HL-60 (cell line): ENCODE results near the gene DCTN4.

Experiments
- DNase-seq, 2 experiments: peaks; one replicate each; pipeline ENCODE4 v3.0.0-alpha.2; 2010 to 2020; ENCODE audit warnings: low read depth in 1 of 2, low spot score in 1 of 2
- H3K27ac ChIP-seq: fragments of 250-450 bp; sonication (Bioruptor Pico); replicated peaks from 2 replicates; pipeline ENCODE4 v1.5.1; 2020; ENCODE audit warnings: mild to moderate bottlenecking, moderate library complexity
- H3K27me3 ChIP-seq: fragments of 250-450 bp; sonication (Bioruptor Pico); 2 replicates; pipeline ENCODE4 v1.5.1; 2021; ENCODE audit warnings: mild to moderate bottlenecking, moderate library complexity; ENCODE audit not compliant: insufficient read depth, poor library complexity, severe bottlenecking
- H3K4me3 ChIP-seq: replicated peaks from 2 replicates; pipeline ENCODE4 v1.5.1; 2011; ENCODE audit warnings: mild to moderate bottlenecking, control low read depth, low read length; ENCODE audit not compliant: insufficient read depth
- GABPA ChIP-seq: IDR thresholded peaks from 2 replicates; pipeline ENCODE4 v1.6.1; 2012; ENCODE audit warnings: low read depth
- POLR2AphosphoS5 ChIP-seq: IDR thresholded peaks from 2 replicates; pipeline ENCODE4 v1.6.1; 2012; ENCODE audit warnings: low read depth
- SPI1 ChIP-seq: IDR thresholded peaks from 2 replicates; pipeline ENCODE4 v1.6.1; 2012; ENCODE audit warnings: low read depth, mild to moderate bottlenecking, borderline replicate concordance
- TF ChIP-seq, protein P1 (sequence below): IDR thresholded peaks from 2 replicates; pipeline ENCODE4 v1.6.1; 2012; ENCODE audit warnings: low read depth; ENCODE audit not compliant: insufficient replicate concordance
- TF ChIP-seq, protein P2 (sequence below): IDR thresholded peaks from one replicate; pipeline ENCODE4 v1.5.1; 2011; ENCODE audit warnings: low read length, control low read depth, inconsistent platforms; ENCODE audit not compliant: insufficient read depth

The DCTN4 gene

DNA sequence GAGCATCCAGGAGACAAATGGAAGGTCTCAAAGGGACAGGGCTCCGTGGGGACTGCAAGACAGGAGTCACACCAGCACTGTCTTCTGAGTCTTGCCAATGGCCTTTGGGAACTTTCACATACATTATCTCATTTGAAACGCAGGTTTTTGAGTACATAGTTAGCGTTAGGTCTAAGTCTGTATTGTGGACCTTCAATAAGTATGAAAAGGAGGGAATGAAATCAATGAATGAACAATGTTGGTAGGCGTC is 442 bp upstream of the DCTN4 start:
- Histone ChIP-seq H3K27ac (peak overlapping the region; percentile 91), H3K27me3 (no peaks in the 10 kb centered on the region), H3K4me3 (no peak overlapping the region)
- DNase-seq = no peak
- TF ChIP-seq SPI1 = no peak
- TF ChIP-seq GABPA = no peak
- TF ChIP-seq, protein P1, sequence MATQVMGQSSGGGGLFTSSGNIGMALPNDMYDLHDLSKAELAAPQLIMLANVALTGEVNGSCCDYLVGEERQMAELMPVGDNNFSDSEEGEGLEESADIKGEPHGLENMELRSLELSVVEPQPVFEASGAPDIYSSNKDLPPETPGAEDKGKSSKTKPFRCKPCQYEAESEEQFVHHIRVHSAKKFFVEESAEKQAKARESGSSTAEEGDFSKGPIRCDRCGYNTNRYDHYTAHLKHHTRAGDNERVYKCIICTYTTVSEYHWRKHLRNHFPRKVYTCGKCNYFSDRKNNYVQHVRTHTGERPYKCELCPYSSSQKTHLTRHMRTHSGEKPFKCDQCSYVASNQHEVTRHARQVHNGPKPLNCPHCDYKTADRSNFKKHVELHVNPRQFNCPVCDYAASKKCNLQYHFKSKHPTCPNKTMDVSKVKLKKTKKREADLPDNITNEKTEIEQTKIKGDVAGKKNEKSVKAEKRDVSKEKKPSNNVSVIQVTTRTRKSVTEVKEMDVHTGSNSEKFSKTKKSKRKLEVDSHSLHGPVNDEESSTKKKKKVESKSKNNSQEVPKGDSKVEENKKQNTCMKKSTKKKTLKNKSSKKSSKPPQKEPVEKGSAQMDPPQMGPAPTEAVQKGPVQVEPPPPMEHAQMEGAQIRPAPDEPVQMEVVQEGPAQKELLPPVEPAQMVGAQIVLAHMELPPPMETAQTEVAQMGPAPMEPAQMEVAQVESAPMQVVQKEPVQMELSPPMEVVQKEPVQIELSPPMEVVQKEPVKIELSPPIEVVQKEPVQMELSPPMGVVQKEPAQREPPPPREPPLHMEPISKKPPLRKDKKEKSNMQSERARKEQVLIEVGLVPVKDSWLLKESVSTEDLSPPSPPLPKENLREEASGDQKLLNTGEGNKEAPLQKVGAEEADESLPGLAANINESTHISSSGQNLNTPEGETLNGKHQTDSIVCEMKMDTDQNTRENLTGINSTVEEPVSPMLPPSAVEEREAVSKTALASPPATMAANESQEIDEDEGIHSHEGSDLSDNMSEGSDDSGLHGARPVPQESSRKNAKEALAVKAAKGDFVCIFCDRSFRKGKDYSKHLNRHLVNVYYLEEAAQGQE = no peak
- TF ChIP-seq POLR2AphosphoS5 = no peak
- TF ChIP-seq, protein P2, sequence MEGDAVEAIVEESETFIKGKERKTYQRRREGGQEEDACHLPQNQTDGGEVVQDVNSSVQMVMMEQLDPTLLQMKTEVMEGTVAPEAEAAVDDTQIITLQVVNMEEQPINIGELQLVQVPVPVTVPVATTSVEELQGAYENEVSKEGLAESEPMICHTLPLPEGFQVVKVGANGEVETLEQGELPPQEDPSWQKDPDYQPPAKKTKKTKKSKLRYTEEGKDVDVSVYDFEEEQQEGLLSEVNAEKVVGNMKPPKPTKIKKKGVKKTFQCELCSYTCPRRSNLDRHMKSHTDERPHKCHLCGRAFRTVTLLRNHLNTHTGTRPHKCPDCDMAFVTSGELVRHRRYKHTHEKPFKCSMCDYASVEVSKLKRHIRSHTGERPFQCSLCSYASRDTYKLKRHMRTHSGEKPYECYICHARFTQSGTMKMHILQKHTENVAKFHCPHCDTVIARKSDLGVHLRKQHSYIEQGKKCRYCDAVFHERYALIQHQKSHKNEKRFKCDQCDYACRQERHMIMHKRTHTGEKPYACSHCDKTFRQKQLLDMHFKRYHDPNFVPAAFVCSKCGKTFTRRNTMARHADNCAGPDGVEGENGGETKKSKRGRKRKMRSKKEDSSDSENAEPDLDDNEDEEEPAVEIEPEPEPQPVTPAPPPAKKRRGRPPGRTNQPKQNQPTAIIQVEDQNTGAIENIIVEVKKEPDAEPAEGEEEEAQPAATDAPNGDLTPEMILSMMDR = no peak

DNA sequence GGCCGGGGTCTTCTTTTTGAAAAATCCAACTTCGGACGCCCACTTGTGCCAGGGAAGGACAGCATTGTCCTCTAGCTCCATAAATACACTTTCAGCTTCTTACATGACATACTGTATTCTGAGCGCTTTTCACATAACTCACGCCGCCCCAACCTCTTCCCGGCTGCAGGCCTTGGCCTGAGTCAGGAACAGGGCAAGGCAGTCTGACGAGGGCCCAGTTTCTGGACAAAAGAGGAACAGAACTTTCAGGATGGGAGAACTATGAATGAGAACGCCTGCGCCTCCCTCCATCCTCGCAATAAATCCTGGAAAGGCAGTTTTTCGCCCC is 650 bp downstream of the DCTN4 start:
- Histone ChIP-seq H3K27ac (peak overlapping the region; percentile 91), H3K4me3 (peak overlapping the region; percentile 69), H3K27me3 (no peaks in the 10 kb centered on the region)
- TF ChIP-seq SPI1 = peak; percentile 46; the same call in 1 of the 2 replicates
- TF ChIP-seq POLR2AphosphoS5 = no peak
- TF ChIP-seq, protein P2 = no peak
- TF ChIP-seq, protein P1 = no peak
- DNase-seq = no peak

DNA sequence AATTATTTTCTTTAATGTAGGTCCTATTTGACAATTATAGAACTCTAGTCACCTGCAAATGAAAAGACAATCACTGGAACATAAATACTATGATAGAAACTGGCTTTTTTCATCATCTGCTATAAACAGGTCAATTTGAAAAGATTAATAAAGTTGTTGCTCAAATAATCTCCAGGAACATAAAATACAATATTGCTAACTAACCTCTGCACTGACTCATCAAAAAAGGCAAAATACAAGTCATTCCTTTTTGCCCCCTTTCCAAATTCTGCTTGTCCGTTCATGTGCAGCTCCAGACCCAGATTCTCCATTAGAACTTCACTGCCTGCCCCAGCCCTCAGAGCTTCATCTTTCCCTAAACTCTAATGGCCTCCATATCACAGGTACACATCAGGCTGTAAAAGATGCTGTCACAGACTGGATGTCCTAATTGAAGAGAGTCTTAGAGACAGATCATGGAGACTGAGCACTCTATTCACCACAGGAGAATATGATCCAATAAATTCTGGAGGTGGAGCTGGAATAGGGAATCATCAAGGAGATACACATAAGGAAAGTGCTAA is 1.6 kb downstream of the DCTN4 start:
- peak overlapping the region; percentile 91 for H3K27ac ChIP-seq
- H3K4me3 ChIP-seq = peak overlapping the region; percentile 69
- TF ChIP-seq SPI1 (no peak), GABPA (no peak), POLR2AphosphoS5 (no peak)
- TF ChIP-seq, protein P2 = no peak
- TF ChIP-seq, protein P1 = no peak
- no peaks in the 10 kb centered on the region for H3K27me3 ChIP-seq
- DNase-seq = no peak
